Mesothelial cell of epicardium (in vitro differentiated cells): ENCODE data around the gene MARK1. TPM values are rescaled to one million over a fixed set of nuclear protein-coding genes. Genes with fewer than 3 reads are reported as not detected.

Source experiments
- DNase-seq, 2 experiments: peaks; one replicate each; pipeline ENCODE4 v3.0.0; 2021; ENCODE audit warnings: low spot score in 2 of 2; ENCODE audit not compliant: unreplicated experiment in 2 of 2
- H3K27ac Mint-ChIP-seq: 2 replicates; pipeline ENCODE4 v1.8.0; 2021; ENCODE audit warnings: mixed read lengths
- H3K27me3 Mint-ChIP-seq: 2 replicates; pipeline ENCODE4 v1.8.0; 2021; ENCODE audit warnings: low read depth, mixed read lengths
- H3K36me3 Mint-ChIP-seq: 2 replicates; pipeline ENCODE4 v1.8.0; 2021; ENCODE audit warnings: mixed read lengths
- H3K4me1 Mint-ChIP-seq: 2 replicates; pipeline ENCODE4 v1.8.0; 2021; ENCODE audit warnings: mixed read lengths
- H3K4me3 Mint-ChIP-seq: 2 replicates; pipeline ENCODE4 v1.8.0; 2021; ENCODE audit warnings: mild to moderate bottlenecking, moderate library complexity, mixed read lengths
- H3K9me3 Mint-ChIP-seq: 2 replicates; pipeline ENCODE4 v1.8.0; 2021; ENCODE audit warnings: mixed read lengths
- total RNA-seq: library from RNA; stranded (reverse); gene quantifications from 3 replicates; pipeline ENCODE4 v1.2.1, GENCODE V29; 2021
- TF ChIP-seq, protein P1 (sequence below): fragments of 200-600 bp; sonication (generic); IDR thresholded peaks from one replicate; pipeline ENCODE4 v1.5.0; 2021; ENCODE audit warnings: antibody characterized with exemption; ENCODE audit not compliant: unreplicated experiment

Gene MARK1
- total RNA-seq, 1 donor from 2014 or later, result 11.8 TPM

DNA sequence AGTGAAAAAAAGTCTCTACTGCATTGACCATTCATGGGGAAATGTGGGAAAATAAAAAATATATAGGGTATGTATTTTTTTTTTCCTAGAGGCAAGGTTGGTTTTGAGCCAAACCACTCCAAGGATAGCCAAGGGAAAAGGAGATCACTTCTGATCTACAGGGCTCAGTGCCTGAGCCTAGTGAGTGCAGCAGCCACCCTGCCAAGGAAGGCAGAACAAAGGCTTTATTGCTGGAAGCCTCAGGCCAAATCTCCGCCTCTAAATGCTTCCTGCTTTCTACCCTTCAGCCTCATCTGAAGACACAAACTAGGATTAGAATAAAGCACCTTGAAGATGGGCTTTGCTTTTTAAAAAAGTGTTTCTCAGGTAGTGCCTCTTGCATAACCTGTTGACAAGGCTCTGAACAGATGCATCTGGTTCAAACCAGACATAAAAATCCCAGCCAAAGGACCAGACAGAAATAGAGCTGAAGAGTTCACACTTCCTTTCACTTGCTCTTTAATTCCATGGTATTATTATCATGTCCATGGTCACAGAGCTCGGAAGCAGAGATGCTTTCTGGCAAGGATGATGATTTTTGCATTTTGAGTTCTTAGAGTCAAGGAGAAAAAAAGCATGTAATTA is 172.7 kb downstream of the MARK1 start:
- DNase-seq, result no peak
- Mint-ChIP-seq H3K9me3 (no peaks in the 10 kb centered on the region), H3K27ac (no peak overlapping the region), H3K4me3 (no peak overlapping the region), H3K4me1 (peaks cover 2% of the 10 kb centered on the region), H3K36me3 (no peaks in the 10 kb centered on the region), H3K27me3 (no peaks in the 10 kb centered on the region)
- TF ChIP-seq, protein P1, sequence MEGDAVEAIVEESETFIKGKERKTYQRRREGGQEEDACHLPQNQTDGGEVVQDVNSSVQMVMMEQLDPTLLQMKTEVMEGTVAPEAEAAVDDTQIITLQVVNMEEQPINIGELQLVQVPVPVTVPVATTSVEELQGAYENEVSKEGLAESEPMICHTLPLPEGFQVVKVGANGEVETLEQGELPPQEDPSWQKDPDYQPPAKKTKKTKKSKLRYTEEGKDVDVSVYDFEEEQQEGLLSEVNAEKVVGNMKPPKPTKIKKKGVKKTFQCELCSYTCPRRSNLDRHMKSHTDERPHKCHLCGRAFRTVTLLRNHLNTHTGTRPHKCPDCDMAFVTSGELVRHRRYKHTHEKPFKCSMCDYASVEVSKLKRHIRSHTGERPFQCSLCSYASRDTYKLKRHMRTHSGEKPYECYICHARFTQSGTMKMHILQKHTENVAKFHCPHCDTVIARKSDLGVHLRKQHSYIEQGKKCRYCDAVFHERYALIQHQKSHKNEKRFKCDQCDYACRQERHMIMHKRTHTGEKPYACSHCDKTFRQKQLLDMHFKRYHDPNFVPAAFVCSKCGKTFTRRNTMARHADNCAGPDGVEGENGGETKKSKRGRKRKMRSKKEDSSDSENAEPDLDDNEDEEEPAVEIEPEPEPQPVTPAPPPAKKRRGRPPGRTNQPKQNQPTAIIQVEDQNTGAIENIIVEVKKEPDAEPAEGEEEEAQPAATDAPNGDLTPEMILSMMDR, result no peak

DNA sequence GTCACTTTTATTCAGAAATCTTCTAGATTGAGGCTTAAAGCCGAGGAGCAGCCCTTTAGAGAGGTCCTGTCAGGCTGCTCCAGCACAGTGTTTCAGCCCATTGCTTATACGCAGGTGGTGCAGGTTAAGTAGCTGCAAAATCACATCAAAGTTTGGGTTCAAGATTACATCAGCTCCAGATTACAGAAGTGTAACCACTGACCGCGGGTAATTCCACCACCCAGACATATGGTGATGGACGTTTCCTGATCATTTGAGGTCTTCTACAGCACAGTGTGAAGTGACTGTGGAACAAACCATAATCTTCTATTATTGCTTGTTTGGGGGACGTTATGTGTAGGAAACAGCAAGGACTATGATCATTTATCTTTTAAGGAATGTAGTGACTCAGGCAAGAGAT is 174.0 kb downstream of the MARK1 start:
- no peak overlapping the region for H3K4me3 Mint-ChIP-seq
- DNase-seq, result no peak
- H3K4me1 Mint-ChIP-seq, result peaks cover 2% of the 10 kb centered on the region
- no peaks in the 10 kb centered on the region for H3K36me3 Mint-ChIP-seq
- H3K9me3 Mint-ChIP-seq, result no peaks in the 10 kb centered on the region
- no peak overlapping the region for H3K27ac Mint-ChIP-seq
- no peaks in the 10 kb centered on the region for H3K27me3 Mint-ChIP-seq
- TF ChIP-seq, protein P1, result no peak

DNA sequence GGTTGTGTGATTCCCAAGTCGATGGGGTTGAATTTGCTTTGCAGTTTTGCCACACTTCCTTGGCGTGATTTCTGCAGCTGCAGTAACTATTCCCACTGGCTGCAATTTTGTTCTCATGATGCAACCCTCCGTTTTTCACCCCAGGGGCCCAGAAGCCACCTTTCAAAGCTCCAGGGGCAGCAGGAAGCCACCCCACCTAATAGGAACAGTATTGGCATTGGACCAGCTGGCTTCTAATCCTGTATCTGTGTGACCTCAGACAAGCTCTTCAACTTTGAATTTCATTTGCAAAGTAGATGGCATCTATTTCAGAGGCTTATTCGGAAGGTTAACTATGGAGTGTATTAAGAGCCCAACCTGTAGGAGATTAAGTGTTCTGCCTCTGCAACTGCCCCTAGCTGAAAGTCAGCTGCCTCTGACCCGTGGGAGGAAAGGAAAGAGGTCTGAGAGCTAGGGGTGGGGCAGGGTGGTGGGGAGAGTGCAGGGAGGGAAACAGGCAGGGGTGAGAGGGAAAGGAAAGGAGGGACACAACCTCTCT is 174.9 kb downstream of the MARK1 start:
- no peak overlapping the region for H3K27ac Mint-ChIP-seq
- TF ChIP-seq, protein P1, result no peak
- H3K27me3 Mint-ChIP-seq, result no peaks in the 10 kb centered on the region
- peaks cover 2% of the 10 kb centered on the region for H3K4me1 Mint-ChIP-seq
- no peaks in the 10 kb centered on the region for H3K9me3 Mint-ChIP-seq
- DNase-seq, result no peak
- no peak overlapping the region for H3K4me3 Mint-ChIP-seq
- no peaks in the 10 kb centered on the region for H3K36me3 Mint-ChIP-seq

DNA sequence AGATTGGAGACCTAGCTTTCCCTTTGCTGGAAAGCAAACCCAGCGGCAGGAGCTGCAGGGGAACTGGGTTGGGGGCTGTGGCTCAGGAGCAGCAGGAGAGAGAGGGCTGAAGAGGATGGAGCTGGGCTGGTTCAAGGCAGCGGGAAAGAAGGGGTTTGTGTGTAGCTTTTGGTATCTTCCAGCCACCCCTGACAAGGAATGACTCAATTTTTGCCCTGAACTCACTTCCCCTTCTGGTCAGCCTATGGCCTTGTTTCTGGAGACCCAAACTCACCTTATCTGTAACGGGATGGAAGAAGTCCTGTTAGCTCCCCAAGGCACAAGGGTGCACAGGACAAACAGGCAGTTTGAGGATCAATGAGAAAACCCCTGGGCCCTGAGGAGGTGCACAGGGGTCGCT is 175.4 kb downstream of the MARK1 start:
- TF ChIP-seq, protein P1, result no peak
- H3K27me3 Mint-ChIP-seq, result no peaks in the 10 kb centered on the region

DNA sequence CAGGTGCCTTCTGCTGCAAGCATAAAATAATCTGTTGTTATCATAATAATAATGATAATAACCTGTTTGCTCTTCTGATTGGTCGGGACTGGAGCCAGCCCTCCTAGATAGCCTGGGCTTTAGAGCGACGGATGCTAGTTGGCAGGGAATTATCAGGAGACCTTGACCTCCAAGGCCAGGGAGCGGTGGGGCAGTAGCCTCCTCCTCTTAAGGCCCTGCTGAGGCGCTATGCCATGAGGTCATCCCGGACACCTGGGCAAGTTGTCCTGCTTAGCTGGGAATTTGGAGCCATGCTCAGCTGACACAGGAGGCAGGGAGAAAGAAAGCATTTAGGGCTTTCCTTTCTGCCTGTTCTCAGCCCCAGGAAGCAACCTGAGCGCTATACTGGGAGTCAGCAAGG is 177.8 kb downstream of the MARK1 start:
- Mint-ChIP-seq H3K4me3 (no peak overlapping the region), H3K27ac (no peak overlapping the region), H3K9me3 (no peaks in the 10 kb centered on the region), H3K4me1 (no peaks in the 10 kb centered on the region), H3K36me3 (no peaks in the 10 kb centered on the region), H3K27me3 (no peaks in the 10 kb centered on the region)
- TF ChIP-seq, protein P1, result no peak
- DNase-seq, result no peak

More for the DNA sequence above, 175.4 kb downstream of the MARK1 start:
- no peaks in the 10 kb centered on the region for H3K9me3 Mint-ChIP-seq
- no peaks in the 10 kb centered on the region for H3K36me3 Mint-ChIP-seq
- DNase-seq, result no peak
- H3K4me3 Mint-ChIP-seq, result no peak overlapping the region
- peaks cover 2% of the 10 kb centered on the region for H3K4me1 Mint-ChIP-seq
- H3K27ac Mint-ChIP-seq, result no peak overlapping the region

DNA sequence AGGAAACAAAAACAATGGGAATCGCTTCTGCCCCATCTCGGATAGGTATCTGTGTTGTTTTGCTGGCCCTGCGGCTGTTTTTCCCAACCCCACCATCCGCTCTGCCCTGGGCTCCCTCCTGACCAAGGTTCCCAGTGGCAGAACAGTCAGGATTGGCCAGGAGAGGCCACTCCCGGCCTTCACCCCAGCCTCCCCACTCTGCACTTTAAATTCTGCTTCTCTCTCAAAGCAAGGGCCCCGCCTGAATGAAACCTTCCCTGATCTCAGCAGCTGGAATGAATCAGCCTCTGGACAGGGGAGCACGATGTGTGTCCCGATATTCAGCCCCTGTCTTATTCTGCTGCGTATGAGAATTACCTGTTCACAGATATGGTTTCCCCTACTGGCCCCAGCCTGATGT is 178.5 kb downstream of the MARK1 start:
- no peaks in the 10 kb centered on the region for H3K9me3 Mint-ChIP-seq
- no peaks in the 10 kb centered on the region for H3K27me3 Mint-ChIP-seq
- TF ChIP-seq, protein P1, result no peak
- no peak overlapping the region for H3K27ac Mint-ChIP-seq
- H3K4me3 Mint-ChIP-seq, result no peak overlapping the region
- no peaks in the 10 kb centered on the region for H3K4me1 Mint-ChIP-seq
- no peak for DNase-seq
- no peaks in the 10 kb centered on the region for H3K36me3 Mint-ChIP-seq
